VCaP (cell line): Measurements from ENCODE around the gene SUFU.
A peak's percentile ranks its signal among the peaks of the same experiment; 100 is the strongest.

Source experiments
- H3K27ac ChIP-seq: fragments of 450-650 bp; 2 replicates; pipeline ENCODE4 v1.5.1; 2017
- CTCF ChIP-seq: fragments of 450-650 bp; conservative IDR thresholded peaks from 2 replicates; pipeline ENCODE4 v1.5.1; 2017; ENCODE audit warnings: mild to moderate bottlenecking, moderate library complexity

Gene SUFU

GRCh38 chr10:102502029-102502336, 1.8 kb upstream of the SUFU start:
- TF ChIP-seq CTCF: no peak
- peak overlapping the region; percentile 90 for H3K27ac ChIP-seq

- H3K27ac ChIP-seq: peak within 1 kb of the TSS; percentile 90
- no peak for TF ChIP-seq CTCF
Measured at GRCh38 chr10:102502337-102503151, 1.2 kb upstream of the SUFU start, which contains the start of gene ACTR1A. Gene ACTR1A, minus strand, starts transcription at chr10:102502712. Its CDS starts 65 bp downstream, at chr10:102502647.

DNA sequence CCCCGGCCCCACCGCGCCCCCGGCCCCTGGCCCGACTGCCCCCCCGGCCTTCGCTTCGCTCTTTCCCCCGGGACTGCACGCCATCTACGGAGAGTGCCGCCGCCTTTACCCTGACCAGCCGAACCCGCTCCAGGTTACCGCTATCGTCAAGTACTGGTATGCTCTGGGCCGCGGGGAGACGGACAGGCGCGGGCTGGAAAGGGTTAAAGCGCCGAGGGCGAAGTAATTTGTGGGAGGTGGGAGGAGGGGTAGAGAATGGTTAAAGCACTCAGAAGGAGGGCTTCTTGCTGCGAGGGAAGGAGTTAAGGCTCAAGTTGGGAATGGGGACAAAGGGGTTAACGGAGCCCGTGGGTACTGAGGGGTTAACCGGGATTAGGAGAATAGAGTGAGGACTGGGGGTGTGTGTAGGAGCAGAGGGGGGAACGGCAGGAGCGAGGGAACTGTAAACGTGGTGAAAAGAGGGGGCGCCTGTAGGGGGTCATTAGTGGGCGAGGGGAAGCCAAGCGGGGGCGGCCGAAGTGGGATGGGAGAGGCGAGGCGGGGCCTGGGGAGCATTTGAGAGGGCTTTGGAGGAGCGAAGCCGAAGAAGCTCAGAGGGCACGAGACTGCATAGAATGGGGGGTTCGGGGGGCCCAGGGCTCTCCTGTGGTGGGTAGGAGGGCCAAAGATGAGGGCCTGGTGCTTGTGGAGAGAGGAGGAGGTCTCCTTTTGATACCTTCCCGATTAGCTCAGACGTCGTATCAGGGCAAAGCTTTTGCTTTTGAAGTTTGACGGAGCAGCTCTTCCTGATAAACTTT, 605 bp downstream of the SUFU start:
- TF ChIP-seq CTCF: no peak
- H3K27ac ChIP-seq: peak overlapping the region; percentile 90

- TF ChIP-seq CTCF: no peak
- peak overlapping the region; percentile 90 for H3K27ac ChIP-seq
Measured at GRCh38 chr10:102504976-102505300, 1.2 kb downstream of the SUFU start.

DNA sequence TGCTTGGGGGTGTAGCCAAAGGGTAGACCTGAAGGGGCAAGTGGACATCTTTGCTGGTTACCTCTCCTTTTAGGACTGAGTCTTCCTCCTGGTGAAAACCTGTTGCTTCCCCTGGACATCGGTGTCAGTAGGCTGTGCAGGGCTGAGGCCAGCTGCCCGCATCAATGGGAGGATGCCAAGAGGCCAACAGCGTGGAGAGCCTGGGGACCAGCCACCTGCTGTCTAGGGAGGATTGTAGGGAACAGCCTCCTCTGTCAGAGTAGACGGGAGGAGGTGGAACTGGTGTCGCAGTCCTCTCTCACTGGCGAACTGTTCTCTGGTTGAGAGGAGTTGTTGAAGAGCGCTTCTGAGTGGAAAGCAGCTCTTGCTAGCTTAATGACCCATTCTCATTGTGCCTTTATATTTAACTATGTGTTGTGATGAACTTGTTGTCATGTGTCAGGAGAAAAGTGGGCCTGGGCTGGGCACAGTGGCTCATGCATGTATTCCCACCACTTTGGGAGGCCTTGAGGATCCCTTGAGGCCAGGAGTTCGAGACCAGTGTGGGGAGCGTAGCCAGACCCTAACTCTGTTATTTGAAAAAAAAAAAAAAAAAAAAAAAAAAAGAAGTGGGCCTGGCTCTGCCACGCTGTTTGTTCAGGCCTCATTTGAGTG, 1.8 kb downstream of the SUFU start:
- no peak for TF ChIP-seq CTCF
- H3K27ac ChIP-seq: peak overlapping the region; percentile 90

GRCh38 chr10:102507521-102507920, 3.7 kb downstream of the SUFU start:
- H3K27ac ChIP-seq: peak overlapping the region; percentile 90
- no peak for TF ChIP-seq CTCF

- TF ChIP-seq CTCF: no peak
- H3K27ac ChIP-seq: peak overlapping the region; percentile 90
Measured at GRCh38 chr10:102508506-102508905, 4.7 kb downstream of the SUFU start.
